ENCODE data around the gene TBX20. TPM values are rescaled to one million over a fixed set of nuclear protein-coding genes. Genes with fewer than 3 reads are reported as not detected.
"Not testable (repeated sequence)": the region's sequence is repeated elsewhere in the genome, so short reads cannot be mapped to it uniquely, and the experiment has no call there.

Gene TBX20
- total and polyA plus RNA-seq, 2 of the 13 experiments (the other 11 are each of a cell fraction or from before 2014, with no cell fraction given) = not detected

DNA sequence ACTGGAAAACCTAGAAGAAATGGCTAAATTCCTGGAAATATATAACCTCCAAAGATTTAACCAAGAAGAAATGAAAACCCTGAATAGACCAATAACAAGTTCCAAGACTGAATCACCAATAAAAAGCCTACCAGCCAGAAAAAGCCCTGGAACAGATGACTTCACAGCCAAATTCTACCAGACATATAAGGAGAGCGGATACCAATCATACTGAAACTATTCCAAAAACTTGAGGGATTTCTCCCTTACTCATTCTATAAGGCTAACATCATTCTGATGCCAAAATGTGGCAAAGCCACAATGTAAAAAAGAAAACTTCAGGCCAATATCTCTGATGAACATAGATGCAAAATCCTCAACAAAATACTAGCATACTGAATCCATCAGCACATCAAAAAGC, 86.7 kb downstream of the TBX20 start:
- H3K4me3 ChIP-seq (replicated peaks in 1 of 3; ENCODE audit: insufficient read depth in 1 of 3, low read depth in 2 of 3, low read length in 3 of 3); H3K9me3 ChIP-seq (ENCODE audit: low read length); H3K27me3 ChIP-seq (ENCODE audit: control insufficient read depth in 1 of 2, insufficient read depth in 2 of 2, low read length in 2 of 2); DNase-seq (ENCODE audit: low spot score); BruUV-seq (replicated peaks); H3K9ac ChIP-seq (ENCODE audit: insufficient read depth, low read depth, low read length); FAIRE-seq; H2AFZ ChIP-seq (ENCODE audit: low read length); POLR2A ChIA-PET; H3K27ac ChIP-seq (ENCODE audit: extremely low read length, insufficient read depth, low read length); H3K36me3 ChIP-seq (replicated peaks in 1 of 2; ENCODE audit: control insufficient read depth in 1 of 2, insufficient read depth in 2 of 2, low read length in 2 of 2); H3K4me1 ChIP-seq (ENCODE audit: insufficient read depth, low read length); ATAC-seq; in situ Hi-C loops (cut with HindIII; ENCODE audit: extremely low pct_ligation_motif_present, low pct_unique_long_range_greater_than_20kb); H3K4me2 ChIP-seq (ENCODE audit: low read depth, low read length); H3K79me2 ChIP-seq (ENCODE audit: insufficient read depth, low read length); H4K20me1 ChIP-seq (ENCODE audit: insufficient read depth, low read length); intact Hi-C loops (cut with micrococcal nuclease; ENCODE audit: unreplicated experiment); CTCF ChIA-PET (ENCODE audit: low intra/inter-chr PET ratio, low total read pairs): not testable (repeated sequence)
- WGBS (ENCODE audit: low lambda C conversion rate) = 25% methylated on average over 1 of the region's 1 CpG

GRCh38 chr7:35161059-35161740, 92.7 kb downstream of the TBX20 start:
- WGBS (ENCODE audit: low lambda C conversion rate) = 1% methylated on average over 3 of the region's 3 CpGs
- ATAC-seq; H3K27ac ChIP-seq (ENCODE audit: extremely low read length, insufficient read depth, low read length); H3K4me1 ChIP-seq (ENCODE audit: insufficient read depth, low read length); H3K4me2 ChIP-seq (ENCODE audit: low read depth, low read length); H3K9me3 ChIP-seq (ENCODE audit: low read length); H2AFZ ChIP-seq (ENCODE audit: low read length); H3K4me3 ChIP-seq (replicated peaks in 1 of 3; ENCODE audit: insufficient read depth in 1 of 3, low read depth in 2 of 3, low read length in 3 of 3); intact Hi-C loops (cut with micrococcal nuclease; ENCODE audit: unreplicated experiment); CTCF ChIA-PET (ENCODE audit: low intra/inter-chr PET ratio, low total read pairs); H3K27me3 ChIP-seq (ENCODE audit: control insufficient read depth in 1 of 2, insufficient read depth in 2 of 2, low read length in 2 of 2); in situ Hi-C loops (cut with HindIII; ENCODE audit: extremely low pct_ligation_motif_present, low pct_unique_long_range_greater_than_20kb); BruUV-seq (replicated peaks); H4K20me1 ChIP-seq (ENCODE audit: insufficient read depth, low read length); FAIRE-seq; H3K79me2 ChIP-seq (ENCODE audit: insufficient read depth, low read length); H3K36me3 ChIP-seq (replicated peaks in 1 of 2; ENCODE audit: control insufficient read depth in 1 of 2, insufficient read depth in 2 of 2, low read length in 2 of 2); POLR2A ChIA-PET; DNase-seq (ENCODE audit: low spot score); H3K9ac ChIP-seq (ENCODE audit: insufficient read depth, low read depth, low read length): not testable (repeated sequence)

Other genes starting within 250 kb of the TBX20 start
- 18.9 and 32.6 TPM in 2 replicates for gene DPY19L1, start 216.6 kb downstream of the TBX20 start, total RNA-seq (2016; rRNA removed; fragmentation: Illumina TruSeq; extraction: Trizol)
- gene DPY19L1, start 216.6 kb downstream of the TBX20 start, polyA plus RNA-seq (2011; rRNA removed) = 14.2 and 18.9 TPM in 2 replicates